Astrocyte (in vitro differentiated cells and primary cell): ENCODE measurements around the gene RCVRN.

Source experiments
- CTCF ChIP-seq: IDR thresholded peaks from 2 replicates; pipeline ENCODE4 v1.5.1; 2011; ENCODE audit warnings: low read depth, mild to moderate bottlenecking, inconsistent platforms, low read length, moderate library complexity; ENCODE audit not compliant: insufficient read depth
- EZH2 ChIP-seq: IDR thresholded peaks from 2 replicates; pipeline ENCODE4 v1.6.1; 2012; ENCODE audit warnings: mild to moderate bottlenecking, low read length, inconsistent platforms; ENCODE audit not compliant: insufficient read depth

DNA sequence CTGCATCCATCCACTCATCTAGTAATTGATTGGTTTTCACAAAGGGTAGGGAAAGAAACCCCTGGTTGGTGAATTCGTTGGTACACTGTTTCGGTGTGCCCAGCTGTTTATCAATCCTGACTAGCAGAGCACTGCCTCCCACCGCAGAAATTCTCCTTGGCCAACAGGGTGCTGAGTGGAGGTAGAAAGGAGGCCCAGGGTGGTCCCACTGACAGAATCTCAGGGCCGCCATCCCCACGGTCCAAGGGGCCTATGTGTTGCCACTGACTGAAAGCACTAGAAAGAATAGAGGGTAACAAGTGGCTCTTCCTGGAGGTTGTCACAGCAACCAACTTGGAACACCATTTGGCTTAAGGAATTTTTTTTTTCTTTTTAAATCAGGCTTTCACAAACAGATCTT lies 8.4 kb upstream of the RCVRN start:
- no peak for TF ChIP-seq CTCF
- TF ChIP-seq EZH2: no peak
